Heart left ventricle (tissue), 16 donors: Measurements from ENCODE around the gene CALML6. TPM values are rescaled to one million over a fixed set of nuclear protein-coding genes. Genes with fewer than 3 reads are reported as not detected.
A peak's percentile ranks its signal among the peaks of the same experiment; 100 is the strongest.
"Not testable (repeated sequence)": the region's sequence is repeated elsewhere in the genome, so short reads cannot be mapped to it uniquely, and the experiment has no call there.

Source experiments
- ATAC-seq, 4 donors: fragments of 200-7000 bp; cut with Tn5 transposase; one replicate each; pipeline ENCODE4 v1.9.1; 2020 to 2022; ENCODE audit warnings: moderate library complexity in 4 of 4, mild to moderate bottlenecking in 3 of 4, moderate number of reproducible peaks in 1 of 4
- DNase-seq, 5 donors: peaks; one replicate each; pipeline ENCODE4 v3.0.0-alpha.2; 2020
- H3K27ac ChIP-seq, 12 donors: fragments of 200-600 bp; sonication (generic) in 4 of 12; one replicate each; pipeline versions ENCODE4 v1.5.0 to v1.8.0; 2016 to 2022; ENCODE audit warnings: mild to moderate bottlenecking in 2 of 12
- H3K27me3 ChIP-seq, 9 donors: fragments of 200-600 bp; sonication (generic) in 2 of 9; one replicate each; pipeline versions ENCODE4 v1.5.1 to v1.8.0; 2016 to 2022; ENCODE audit warnings: mild to moderate bottlenecking in 3 of 9
- H3K36me3 ChIP-seq, 9 donors: fragments of 200-600 bp; sonication (generic) in 2 of 9; one replicate each; pipeline versions ENCODE4 v1.5.0 to v1.8.0; 2018 to 2022; ENCODE audit warnings: mild to moderate bottlenecking in 2 of 9
- H3K4me1 ChIP-seq, 12 donors: fragments of 200-600 bp; sonication (generic) in 4 of 12; one replicate each; pipeline versions ENCODE4 v1.5.0 to v1.8.0; 2016 to 2022; ENCODE audit warnings: mild to moderate bottlenecking in 3 of 12
- H3K4me3 ChIP-seq, 12 donors: fragments of 200-600 bp; sonication (generic) in 4 of 12; one replicate each; pipeline versions ENCODE4 v1.5.0 to v1.8.0; 2017 to 2022; ENCODE audit warnings: mild to moderate bottlenecking in 9 of 12, moderate library complexity in 4 of 12
- H3K9me3 ChIP-seq, 12 donors: fragments of 200-600 bp; sonication (generic) in 4 of 12; one replicate each; pipeline versions ENCODE4 v1.5.0 to v1.8.0; 2016 to 2022; ENCODE audit warnings: mild to moderate bottlenecking in 1 of 12
- CTCF ChIP-seq, 12 donors: fragments of 200-600 bp; sonication (generic) in 4 of 12; IDR thresholded peaks; one replicate each; pipeline versions ENCODE4 v1.5.0 to v1.8.0; 2018 to 2022; ENCODE audit warnings: antibody characterized with exemption in 12 of 12, mild to moderate bottlenecking in 5 of 12
- POLR2A ChIP-seq, 2 donors: fragments of 450-650 bp; IDR thresholded peaks; one replicate each; pipeline ENCODE4 v1.6.1; 2017; ENCODE audit warnings: antibody characterized with exemption in 2 of 2, mild to moderate bottlenecking in 2 of 2, moderate library complexity in 2 of 2
- WGBS, 4 donors: extraction: QIAGEN DNeasy Blood & Tissue Kit in 2 of 4; methylation state at CpG; one replicate each; pipeline versions ENCODE4 v1.1.5 to v1.1.7; 2013 to 2018; 5-methylcytosine and 5-hydroxymethylcytosine counted together
- intact Hi-C, 10 donors: fragments of 100-400 bp; cut with DNase I; formaldehyde crosslinking; loops; one replicate each; pipeline versions ENCODE4 v1.11.1 to v1.14.2; 2022
- polyA plus RNA-seq, 2 donors: library from polyadenylated mRNA; stranded (reverse); fragments of 200-250 nt; gene quantifications; one replicate each; pipeline ENCODE4 v1.2.3, GENCODE V29; 2013
- total RNA-seq, 9 donors: library from RNA; depleted of rRNA in 2 of 9; stranded (reverse); fragments of >200 nt in 2 of 9; fragmentation: NEBNext Ultra II Directional in 3 of 9; extraction: Animal tissue kit (Norgen Biotek cat#: 25700) in 3 of 9; gene quantifications; one replicate each; pipeline versions ENCODE4 v1.1.0 to v1.2.4, GENCODE V29; 2016 to 2023
- donor health status: ischemic (EF 13 %, LVEDD 7.1; RV severe dilation, severe dysfunction).
- donor health status: healthy with polysubstance abuse.
- donor health status: DM: no; HTN: yes; CAD: no.
- donor health status: DM: no; HTN: no; CAD: no.
- donor health status: ischemic (EF 25% LVEDD 6.9; RV normal size, moderate dysfunction).
- donor health status: ischemic (EF 25% LVEDD 5.7; RV mildly dilated, moderate dysfunction).
- donor health status: healthy.
- donor health status: DM: yes; HTN: yes; CAD: no.
- donor health status: ischemic (EF 35%, LVEDD 5.7; RV mildly dilated, moderate dysfunction).
- donor health status: nonischemic (EF 11% LVEDD 7.7; RV severe dilation, severe dysfunction).
- donor health status: DM: yes; HTN: yes; CAD: no.
- donor health status: PGD.
- donor health status: ischemic (EF 29% LVEDD 5.4; RV normal size, mild dysfunction).
- donor health status: nonischemic (EF 23%, LVEDD 6.1; RV moderate dilation, normal function).

CALML6 gene
- total and polyA plus RNA-seq, 11 donors = 0.17 to 0.58 (median 0.29) TPM; not detected in 8

- TF ChIP-seq POLR2A (IDR thresholded peaks at IDR 0.05) (no peak), CTCF (IDR thresholded peaks at IDR 0.05) (no peak)
- 35 to 46% (median 43%) methylated on average over 4 of the region's 4 CpGs for WGBS, 4 donors
- H3K36me3 ChIP-seq = peaks cover 0 to 20% (median 0%) of the 10 kb centered on the region in 9 donors
- H3K9me3 ChIP-seq = no peaks in the 10 kb centered on the region
- ATAC-seq (peak in 2 of 4 donors; percentile 20 to 25), DNase-seq (no peak)
- intact Hi-C loops = loop anchor here in 3 of 10 donors (5.0 to 10.0 kb wide), 3 partner anchors 36 to 88 kb away; no protein-coding TSS in a partner anchor
- peaks cover 14 to 99% (median 85%) of the 10 kb centered on the region in 12 donors for H3K4me1 ChIP-seq
- peak overlapping the region in 3 of 12 donors; percentile 25 to 33 (median 32) for H3K27ac ChIP-seq
- H3K4me3 ChIP-seq = peak overlapping the region in 1 of 12 donors; percentile 23
- no peaks in the 10 kb centered on the region for H3K27me3 ChIP-seq
Observed at GRCh38 chr1:1883092-1883873, 31.8 kb upstream of the CALML6 start.

GRCh38 chr1:1883890-1884289, 31.2 kb upstream of the CALML6 start:
- 56 to 65% (median 62%) methylated on average over 11 of the region's 11 CpGs for WGBS, 4 donors
- H3K27ac ChIP-seq = peak overlapping the region in 2 of 12 donors; percentile 25 to 33
- not testable (repeated sequence) for H3K9me3 ChIP-seq, DNase-seq, ATAC-seq, H3K27me3 ChIP-seq
- H3K4me1 ChIP-seq = peaks cover 11 to 100% (median 86%) of the 10 kb centered on the region in 12 donors
- intact Hi-C loops = loop anchor here in 3 of 10 donors (5.0 to 10.0 kb wide), 3 partner anchors 37 to 89 kb away; no protein-coding TSS in a partner anchor
- peak overlapping the region in 1 of 12 donors; percentile 23 for H3K4me3 ChIP-seq
- H3K36me3 ChIP-seq = peaks cover 0 to 16% (median 0%) of the 10 kb centered on the region in 9 donors

GRCh38 chr1:1889090-1889750, 25.8 kb upstream of the CALML6 start:
- no peak for ATAC-seq
- Histone ChIP-seq H3K27ac (peak overlapping the region; percentile 90 to 98 (median 96)), H3K27me3 (no peaks in the 10 kb centered on the region), H3K4me1 (peaks cover 0 to 73% (median 55%) of the 10 kb centered on the region in 12 donors), H3K36me3 (peaks cover 0 to 6% (median 0%) of the 10 kb centered on the region in 9 donors), H3K4me3 (peak overlapping the region; percentile 87 to 100 (median 96)), H3K9me3 (no peaks in the 10 kb centered on the region)
- no peak for TF ChIP-seq CTCF (IDR thresholded peaks at IDR 0.05)
- WGBS, 4 donors = 16 to 29% (median 21%) methylated on average over 9 of the region's 9 CpGs
- intact Hi-C loops = loop anchor here in 3 of 10 donors (5.0 to 10.0 kb wide), 4 partner anchors 42 to 94 kb away; no protein-coding TSS in a partner anchor
- peak in 1 of 5 donors; percentile 21 for DNase-seq

GRCh38 chr1:1889847-1890505, 25.1 kb upstream of the CALML6 start:
- 0 to 1% (median 0%) methylated on average over 27 to 88 of the region's 88 CpGs for WGBS, 4 donors
- DNase-seq = peak; percentile 62 to 89 (median 71)
- Histone ChIP-seq H3K4me1 (peaks cover 0 to 74% (median 57%) of the 10 kb centered on the region in 12 donors), H3K27me3 (no peaks in the 10 kb centered on the region), H3K36me3 (no peaks in the 10 kb centered on the region), H3K27ac (peak overlapping the region; percentile 90 to 98 (median 96)), H3K9me3 (no peaks in the 10 kb centered on the region), H3K4me3 (peak overlapping the region; percentile 87 to 100 (median 96))
- peak in 3 of 4 donors; percentile 11 to 25 (median 18) for ATAC-seq
- intact Hi-C loops = loop anchor here in 9 of 10 donors (2.0 to 10.0 kb wide), 11 partner anchors 31 to 115 kb away; partner anchors contain the start of gene NADK (in 3 of the 9)
- TF ChIP-seq CTCF (IDR thresholded peaks at IDR 0.05) = no peak
- no peak for TF ChIP-seq POLR2A (IDR thresholded peaks at IDR 0.05)
